Subcutaneous abdominal adipose tissue (tissue), 5 donors: ENCODE data around the gene EXOC6B.

Source experiments
- H3K27ac ChIP-seq: one replicate; pipeline ENCODE4 v1.7.0; 2013; ENCODE audit warnings: low read depth, mild to moderate bottlenecking, inconsistent platforms, low read length, moderate library complexity
- H3K27me3 ChIP-seq, 5 donors: one replicate each; pipeline ENCODE4 v1.7.0; 2013; ENCODE audit warnings: low read length in 5 of 5, inconsistent platforms in 1 of 5; ENCODE audit not compliant: control insufficient read depth in 5 of 5, insufficient read depth in 4 of 5
- H3K36me3 ChIP-seq, 5 donors: one replicate each; pipeline ENCODE4 v1.7.0; 2013; ENCODE audit warnings: low read length in 5 of 5; ENCODE audit not compliant: control insufficient read depth in 5 of 5, insufficient read depth in 5 of 5
- H3K4me1 ChIP-seq, 5 donors: one replicate each; pipeline ENCODE4 v1.7.0; 2013; ENCODE audit warnings: low read length in 5 of 5, mild to moderate bottlenecking in 3 of 5, moderate library complexity in 1 of 5; ENCODE audit not compliant: control insufficient read depth in 5 of 5, insufficient read depth in 5 of 5
- H3K4me3 ChIP-seq, 5 donors: one replicate each; pipeline ENCODE4 v1.7.0; 2013; ENCODE audit warnings: low read length in 5 of 5, low read depth in 1 of 5
- H3K9ac ChIP-seq, 5 donors: one replicate each; pipeline ENCODE4 v1.7.0; 2013; ENCODE audit warnings: low read length in 5 of 5, mild to moderate bottlenecking in 4 of 5, moderate library complexity in 3 of 5
- H3K9me3 ChIP-seq, 5 donors: one replicate each; pipeline ENCODE4 v1.7.0; 2013; ENCODE audit warnings: low read length in 5 of 5; ENCODE audit not compliant: control insufficient read depth in 5 of 5
- donor health status: healthy.
- donor health status: healthy.
- donor health status: healthy.
- donor health status: healthy.
- donor health status: healthy.

EXOC6B gene

GRCh38 chr2:72292433-72292832 is 533.4 kb downstream of the EXOC6B start:
- H3K4me1 ChIP-seq, result no peaks in the 10 kb centered on the region
- H3K36me3 ChIP-seq, result no peaks in the 10 kb centered on the region
- H3K27me3 ChIP-seq, result no peaks in the 10 kb centered on the region
- no peaks in the 10 kb centered on the region for H3K9me3 ChIP-seq
- no peak overlapping the region for H3K9ac ChIP-seq
- H3K27ac ChIP-seq, result no peak overlapping the region
- no peak overlapping the region for H3K4me3 ChIP-seq

GRCh38 chr2:72291059-72291458 is 534.8 kb downstream of the EXOC6B start:
- H3K4me1 ChIP-seq, result no peaks in the 10 kb centered on the region
- no peaks in the 10 kb centered on the region for H3K27me3 ChIP-seq
- no peak overlapping the region for H3K27ac ChIP-seq
- no peaks in the 10 kb centered on the region for H3K9me3 ChIP-seq
- H3K9ac ChIP-seq, result no peak overlapping the region
- no peak overlapping the region for H3K4me3 ChIP-seq
- H3K36me3 ChIP-seq, result no peaks in the 10 kb centered on the region

GRCh38 chr2:72289736-72290135 is 536.1 kb downstream of the EXOC6B start:
- H3K9me3 ChIP-seq, result no peaks in the 10 kb centered on the region
- H3K4me3 ChIP-seq, result no peak overlapping the region
- H3K4me1 ChIP-seq, result no peaks in the 10 kb centered on the region
- no peaks in the 10 kb centered on the region for H3K27me3 ChIP-seq
- no peaks in the 10 kb centered on the region for H3K36me3 ChIP-seq
- no peak overlapping the region for H3K27ac ChIP-seq
- H3K9ac ChIP-seq, result no peak overlapping the region

- H3K4me3 ChIP-seq, result no peak overlapping the region
- no peaks in the 10 kb centered on the region for H3K9me3 ChIP-seq
- no peak overlapping the region for H3K9ac ChIP-seq
- H3K27me3 ChIP-seq, result no peaks in the 10 kb centered on the region
- H3K27ac ChIP-seq, result no peak overlapping the region
- H3K4me1 ChIP-seq, result no peaks in the 10 kb centered on the region
- H3K36me3 ChIP-seq, result no peaks in the 10 kb centered on the region
Measured at GRCh38 chr2:72289283-72289682, 536.5 kb downstream of the EXOC6B start.

GRCh38 chr2:72278046-72278445 is 547.8 kb downstream of the EXOC6B start:
- Histone ChIP-seq H3K27ac (no peak overlapping the region), H3K4me3 (no peak overlapping the region), H3K27me3 (no peaks in the 10 kb centered on the region), H3K4me1 (no peaks in the 10 kb centered on the region), H3K36me3 (no peaks in the 10 kb centered on the region), H3K9ac (no peak overlapping the region), H3K9me3 (no peaks in the 10 kb centered on the region)

GRCh38 chr2:72276876-72277275 is 549.0 kb downstream of the EXOC6B start:
- no peak overlapping the region for H3K4me3 ChIP-seq
- H3K9me3 ChIP-seq, result no peaks in the 10 kb centered on the region
- no peak overlapping the region for H3K27ac ChIP-seq
- peaks cover 0 to 6% (median 0%) of the 10 kb centered on the region in 5 donors for H3K4me1 ChIP-seq
- no peaks in the 10 kb centered on the region for H3K36me3 ChIP-seq
- H3K27me3 ChIP-seq, result no peaks in the 10 kb centered on the region
- no peak overlapping the region for H3K9ac ChIP-seq

GRCh38 chr2:72276356-72276755 is 549.5 kb downstream of the EXOC6B start:
- H3K9me3 ChIP-seq, result no peaks in the 10 kb centered on the region
- peaks cover 0 to 11% (median 0%) of the 10 kb centered on the region in 5 donors for H3K4me1 ChIP-seq
- H3K36me3 ChIP-seq, result no peaks in the 10 kb centered on the region
- H3K27me3 ChIP-seq, result no peaks in the 10 kb centered on the region
- no peak overlapping the region for H3K27ac ChIP-seq
- no peak overlapping the region for H3K4me3 ChIP-seq
- H3K9ac ChIP-seq, result no peak overlapping the region

- Histone ChIP-seq H3K27me3 (no peaks in the 10 kb centered on the region), H3K9ac (no peak overlapping the region), H3K36me3 (no peaks in the 10 kb centered on the region), H3K27ac (no peak overlapping the region), H3K9me3 (no peaks in the 10 kb centered on the region), H3K4me3 (no peak overlapping the region), H3K4me1 (peaks cover 0 to 13% (median 0%) of the 10 kb centered on the region in 5 donors)
Measured at GRCh38 chr2:72275084-72275483, 550.7 kb downstream of the EXOC6B start.

GRCh38 chr2:72274380-72274797 is 551.4 kb downstream of the EXOC6B start:
- Histone ChIP-seq H3K9me3 (no peaks in the 10 kb centered on the region), H3K4me1 (peaks cover 0 to 13% (median 0%) of the 10 kb centered on the region in 5 donors), H3K9ac (no peak overlapping the region), H3K36me3 (no peaks in the 10 kb centered on the region), H3K27me3 (no peaks in the 10 kb centered on the region), H3K4me3 (no peak overlapping the region), H3K27ac (no peak overlapping the region)

- Histone ChIP-seq H3K9me3 (no peaks in the 10 kb centered on the region), H3K4me3 (no peak overlapping the region), H3K27ac (no peak overlapping the region), H3K27me3 (no peaks in the 10 kb centered on the region), H3K36me3 (no peaks in the 10 kb centered on the region), H3K9ac (no peak overlapping the region), H3K4me1 (peaks cover 0 to 13% (median 0%) of the 10 kb centered on the region in 5 donors)
Measured at GRCh38 chr2:72273384-72273783, 552.4 kb downstream of the EXOC6B start.
